ENCODE results near the gene CTCFL. TPM values are rescaled to one million over a fixed set of nuclear protein-coding genes. Genes with fewer than 3 reads are reported as not detected.

CTCFL gene
- total RNA-seq, 1 donor from 2014 or later = 0.27 TPM

DNA sequence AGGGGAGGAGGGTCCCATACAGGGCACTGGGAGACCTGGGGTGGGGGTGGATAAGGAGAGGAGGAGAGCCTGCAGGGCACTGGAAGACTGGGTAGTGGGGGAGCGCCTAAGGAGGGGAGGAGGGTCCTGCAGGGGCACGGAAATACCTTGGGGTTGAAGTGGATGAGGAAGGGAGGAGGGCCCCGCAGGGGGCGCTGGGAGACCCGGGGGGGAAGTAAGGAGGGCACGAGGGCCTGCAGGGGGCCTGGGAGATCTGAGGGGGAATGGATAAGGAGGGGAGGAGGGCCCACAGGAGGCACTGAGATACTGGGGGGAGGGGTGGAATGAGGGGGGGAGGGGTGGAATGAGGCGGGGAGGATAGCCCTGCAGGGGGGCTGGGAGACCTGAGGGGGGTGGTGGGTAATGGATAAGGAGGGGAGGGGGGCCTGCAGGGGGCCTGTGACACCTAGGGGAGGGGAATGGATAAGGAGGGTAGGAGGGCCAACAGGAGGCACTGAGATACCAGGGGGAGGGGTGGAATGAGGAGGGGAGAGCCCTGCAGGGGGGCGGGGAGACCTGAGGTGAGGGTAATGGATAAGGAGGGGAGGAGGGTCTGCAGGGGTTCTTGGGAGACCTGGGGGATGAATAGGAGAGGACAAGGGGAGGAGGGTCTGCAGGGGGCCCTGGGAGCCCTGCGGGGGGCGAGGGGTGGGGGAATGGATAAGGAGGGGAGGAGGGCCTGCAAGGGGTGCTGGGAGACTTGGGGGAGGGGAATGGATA, 567 bp upstream of the CTCFL start:
- H3K9me3 Mint-ChIP-seq = no peaks in the 10 kb centered on the region
- H3K36me3 Mint-ChIP-seq = no peaks in the 10 kb centered on the region
- H3K4me3 Mint-ChIP-seq = no peak overlapping the region
- H3K27me3 Mint-ChIP-seq (ENCODE audit: low read depth) = peaks cover 57% of the 10 kb centered on the region
- no peak for DNase-seq (ENCODE audit: low spot score in 2 of 2, unreplicated experiment in 2 of 2)
- H3K27ac Mint-ChIP-seq = no peak overlapping the region
- TF ChIP-seq, protein P1, sequence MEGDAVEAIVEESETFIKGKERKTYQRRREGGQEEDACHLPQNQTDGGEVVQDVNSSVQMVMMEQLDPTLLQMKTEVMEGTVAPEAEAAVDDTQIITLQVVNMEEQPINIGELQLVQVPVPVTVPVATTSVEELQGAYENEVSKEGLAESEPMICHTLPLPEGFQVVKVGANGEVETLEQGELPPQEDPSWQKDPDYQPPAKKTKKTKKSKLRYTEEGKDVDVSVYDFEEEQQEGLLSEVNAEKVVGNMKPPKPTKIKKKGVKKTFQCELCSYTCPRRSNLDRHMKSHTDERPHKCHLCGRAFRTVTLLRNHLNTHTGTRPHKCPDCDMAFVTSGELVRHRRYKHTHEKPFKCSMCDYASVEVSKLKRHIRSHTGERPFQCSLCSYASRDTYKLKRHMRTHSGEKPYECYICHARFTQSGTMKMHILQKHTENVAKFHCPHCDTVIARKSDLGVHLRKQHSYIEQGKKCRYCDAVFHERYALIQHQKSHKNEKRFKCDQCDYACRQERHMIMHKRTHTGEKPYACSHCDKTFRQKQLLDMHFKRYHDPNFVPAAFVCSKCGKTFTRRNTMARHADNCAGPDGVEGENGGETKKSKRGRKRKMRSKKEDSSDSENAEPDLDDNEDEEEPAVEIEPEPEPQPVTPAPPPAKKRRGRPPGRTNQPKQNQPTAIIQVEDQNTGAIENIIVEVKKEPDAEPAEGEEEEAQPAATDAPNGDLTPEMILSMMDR (IDR thresholded peaks at IDR 0.05; ENCODE audit: unreplicated experiment) = no peak
- H3K4me1 Mint-ChIP-seq = peaks cover 25% of the 10 kb centered on the region

DNA sequence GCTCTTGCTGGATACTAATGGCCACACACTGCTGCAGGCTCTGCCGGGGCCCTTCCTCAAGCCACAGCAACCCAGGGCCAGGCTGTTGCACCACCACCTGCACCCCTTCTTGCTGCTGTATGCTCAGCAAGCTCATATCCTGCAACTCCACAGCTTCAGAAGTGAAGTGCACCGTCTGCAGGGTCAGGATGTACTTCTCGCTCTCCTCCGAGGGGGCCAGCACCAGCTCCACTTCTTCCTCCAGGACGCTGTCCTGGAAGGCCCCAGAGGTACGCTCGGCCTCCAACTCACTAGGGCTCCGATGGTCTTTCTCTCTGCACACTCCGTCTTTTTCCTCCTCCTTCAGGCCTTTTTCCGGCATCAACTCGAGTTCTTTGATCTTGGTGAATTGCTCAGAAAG, 1.2 kb downstream of the CTCFL start:
- no peaks in the 10 kb centered on the region for H3K9me3 Mint-ChIP-seq
- no peak overlapping the region for H3K4me3 Mint-ChIP-seq
- peak overlapping the region; percentile 65 for H3K27ac Mint-ChIP-seq
- peaks cover 28% of the 10 kb centered on the region for H3K4me1 Mint-ChIP-seq
- peaks cover 55% of the 10 kb centered on the region for H3K27me3 Mint-ChIP-seq (ENCODE audit: low read depth)
- DNase-seq (ENCODE audit: low spot score in 2 of 2, unreplicated experiment in 2 of 2) = no peak
- TF ChIP-seq, protein P1 (IDR thresholded peaks at IDR 0.05; ENCODE audit: unreplicated experiment) = no peak
- no peaks in the 10 kb centered on the region for H3K36me3 Mint-ChIP-seq

DNA sequence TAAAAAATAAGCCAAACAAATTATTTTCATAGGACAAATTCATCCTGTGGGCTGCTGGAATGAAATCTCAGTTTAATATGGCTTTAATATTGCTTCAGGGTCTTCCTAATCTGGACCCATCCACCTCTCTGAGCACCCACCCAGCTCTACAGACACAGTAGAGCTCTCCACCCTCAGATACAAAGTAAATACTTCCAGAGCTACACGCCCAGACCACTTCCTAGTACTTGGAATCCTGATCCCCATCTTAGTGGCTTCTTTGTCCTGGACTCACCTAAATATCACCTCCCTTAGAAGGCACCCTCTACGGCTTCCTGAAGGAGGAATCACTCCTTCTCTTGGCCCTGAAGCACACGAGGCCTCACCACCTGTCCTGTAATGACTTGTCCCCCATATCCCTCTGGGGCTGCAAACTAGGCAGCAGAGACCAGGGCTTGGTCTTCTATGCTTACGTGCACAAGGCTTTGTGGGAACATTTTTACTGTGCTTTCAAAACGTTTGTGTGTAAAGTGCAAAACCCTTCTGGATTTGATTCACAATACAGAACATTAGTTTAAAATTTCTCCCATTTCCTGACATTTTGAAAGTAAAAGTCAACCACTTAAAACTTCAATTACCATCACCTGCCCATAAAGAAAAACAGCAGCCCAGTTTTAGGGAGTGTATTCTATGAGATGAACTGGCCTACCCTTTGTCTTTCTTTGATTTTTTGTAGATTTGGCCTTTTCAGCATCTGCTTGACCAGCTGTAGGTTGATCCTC, 2.4 kb downstream of the CTCFL start:
- peaks cover 28% of the 10 kb centered on the region for H3K4me1 Mint-ChIP-seq

DNA sequence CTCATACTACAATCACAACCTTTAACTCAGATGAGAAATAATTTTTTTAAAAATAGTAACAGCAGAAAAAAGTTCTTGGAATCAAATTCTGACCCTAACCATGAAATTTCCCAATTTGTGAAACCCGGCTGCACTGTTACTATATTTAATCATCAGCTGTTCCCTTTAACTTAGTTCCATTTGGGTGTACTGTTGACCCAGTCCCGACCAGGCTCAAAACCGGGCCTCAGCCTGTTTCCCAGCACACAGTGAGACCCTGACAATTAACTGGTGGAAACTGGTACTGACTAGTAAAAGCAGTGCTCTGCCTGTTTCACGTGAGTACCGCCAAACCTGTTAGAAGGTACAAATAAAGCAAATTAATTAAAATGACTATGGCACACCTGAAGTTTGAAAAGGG, 7.0 kb downstream of the CTCFL start:
- Mint-ChIP-seq H3K4me1 (peaks cover 11% of the 10 kb centered on the region), H3K4me3 (no peak overlapping the region), H3K36me3 (no peaks in the 10 kb centered on the region), H3K27ac (no peak overlapping the region), H3K27me3 (ENCODE audit: low read depth) (peaks cover 54% of the 10 kb centered on the region), H3K9me3 (no peaks in the 10 kb centered on the region)
- TF ChIP-seq, protein P1 (IDR thresholded peaks at IDR 0.05; ENCODE audit: unreplicated experiment) = no peak
- no peak for DNase-seq (ENCODE audit: low spot score in 2 of 2, unreplicated experiment in 2 of 2)

More for the DNA sequence above, 2.4 kb downstream of the CTCFL start:
- Mint-ChIP-seq H3K27ac (peak overlapping the region; percentile 2), H3K9me3 (no peaks in the 10 kb centered on the region), H3K27me3 (ENCODE audit: low read depth) (peaks cover 51% of the 10 kb centered on the region), H3K4me3 (no peak overlapping the region), H3K36me3 (no peaks in the 10 kb centered on the region)
- TF ChIP-seq, protein P1 (IDR thresholded peaks at IDR 0.05; ENCODE audit: unreplicated experiment) = no peak
- no peak for DNase-seq (ENCODE audit: low spot score in 2 of 2, unreplicated experiment in 2 of 2)

DNA sequence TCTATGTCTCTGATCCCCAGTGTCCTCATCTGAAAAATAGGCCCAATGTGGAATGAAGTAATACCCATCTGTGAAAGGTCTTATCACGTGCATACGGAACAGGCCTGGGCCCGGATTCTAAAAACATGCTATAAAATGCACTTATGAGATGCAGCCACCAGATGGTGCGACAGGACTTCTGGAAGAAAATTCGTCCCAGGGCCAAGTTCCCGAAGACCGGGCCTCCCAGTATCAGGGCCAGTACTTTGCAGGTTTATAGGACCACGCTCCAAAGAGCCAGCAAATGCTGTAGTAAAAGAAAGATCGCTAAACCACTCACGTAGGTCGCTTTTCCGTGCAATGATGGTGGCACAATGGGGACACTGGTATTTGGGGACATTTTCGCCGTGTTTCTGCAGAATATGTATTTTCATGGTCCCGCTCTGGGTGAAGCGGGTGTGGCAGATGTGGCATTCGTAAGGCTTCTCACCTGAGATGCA, 10.6 kb downstream of the CTCFL start:
- no peaks in the 10 kb centered on the region for H3K9me3 Mint-ChIP-seq
- peak; percentile 43 to 70 for DNase-seq (ENCODE audit: low spot score in 2 of 2, unreplicated experiment in 2 of 2)
- H3K27ac Mint-ChIP-seq = no peak overlapping the region
- TF ChIP-seq, protein P1 (IDR thresholded peaks at IDR 0.05; ENCODE audit: unreplicated experiment) = peak; percentile 86
- H3K27me3 Mint-ChIP-seq (ENCODE audit: low read depth) = peaks cover 26% of the 10 kb centered on the region
- H3K36me3 Mint-ChIP-seq = no peaks in the 10 kb centered on the region
- H3K4me1 Mint-ChIP-seq = peaks cover 13% of the 10 kb centered on the region
- H3K4me3 Mint-ChIP-seq = no peak overlapping the region

Measured in mesothelial cell of epicardium (in vitro differentiated cells).